IPS DF 4.7 (cell line): Measurements from ENCODE around the gene TMEM40.
"Not testable (repeated sequence)": the region's sequence is repeated elsewhere in the genome, so short reads cannot be mapped to it uniquely, and the experiment has no call there.

Experiments used
- DNase-seq: peaks from one replicate; pipeline ENCODE4 v3.0.0-alpha.2; 2013; ENCODE audit warnings: low spot score; ENCODE audit errors: extremely low read depth

The TMEM40 gene

DNA sequence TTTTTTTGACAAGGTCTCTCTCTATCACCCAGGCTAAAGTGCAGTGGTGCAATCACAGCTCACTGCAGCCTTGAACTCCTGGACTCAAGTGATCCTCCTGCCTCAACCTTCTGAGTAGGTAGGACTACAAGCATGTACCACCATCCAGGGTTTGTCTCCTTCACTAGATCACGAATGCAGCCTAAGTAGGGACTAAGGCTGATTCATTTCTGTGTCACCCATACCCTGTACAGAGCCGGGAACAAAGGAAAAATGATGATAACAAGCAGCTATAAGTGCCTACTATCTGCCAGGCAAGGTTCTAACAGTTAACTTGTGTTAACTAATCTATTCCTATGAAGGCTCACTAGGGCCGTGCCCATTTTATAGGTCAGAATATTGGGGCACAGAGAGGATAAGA lies 7.0 kb downstream of the TMEM40 start:
- no peak for DNase-seq

GRCh38 chr3:12751571-12751970 lies 7.5 kb downstream of the TMEM40 start:
- DNase-seq = no peak

DNA sequence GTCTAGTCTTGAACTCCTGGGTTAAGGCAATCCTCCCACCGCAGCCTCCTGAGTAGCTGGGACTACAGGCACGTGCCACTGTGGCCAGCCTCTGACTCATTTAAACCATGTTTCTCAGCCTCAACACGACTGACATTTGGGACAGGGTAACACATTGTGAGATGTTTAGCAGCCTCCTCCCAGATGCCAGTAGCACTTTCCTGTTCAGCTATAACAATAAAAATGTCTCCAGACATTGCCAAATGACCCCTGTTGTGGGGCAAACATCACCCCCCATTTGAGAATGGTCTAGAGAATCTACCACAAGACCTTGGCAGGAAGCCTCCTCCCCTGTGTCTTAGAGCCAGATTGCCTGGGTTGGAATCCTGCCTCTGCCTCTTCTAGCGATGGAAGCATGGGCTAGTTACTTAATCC lies 8.4 kb downstream of the TMEM40 start:
- no peak for DNase-seq

DNA sequence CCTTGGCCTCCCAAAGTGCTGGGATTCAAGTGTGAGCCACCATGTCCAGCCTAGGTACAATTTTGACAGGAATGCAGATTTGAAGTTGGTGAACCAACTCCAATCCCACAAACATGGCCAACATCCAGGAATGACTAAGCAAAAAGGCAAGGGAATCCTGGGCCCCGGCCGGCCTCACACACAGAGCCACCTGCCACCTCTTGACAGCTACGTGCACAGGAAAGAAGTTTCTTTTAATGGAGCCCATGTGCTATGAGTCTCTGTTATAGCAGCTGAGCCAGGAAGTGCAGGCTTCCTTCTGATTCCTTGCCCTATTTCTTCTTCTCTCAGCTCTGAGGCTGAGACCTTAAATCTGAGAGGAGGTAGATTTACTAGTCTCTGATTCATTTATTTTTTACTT lies 8.8 kb downstream of the TMEM40 start:
- no peak for DNase-seq

DNA sequence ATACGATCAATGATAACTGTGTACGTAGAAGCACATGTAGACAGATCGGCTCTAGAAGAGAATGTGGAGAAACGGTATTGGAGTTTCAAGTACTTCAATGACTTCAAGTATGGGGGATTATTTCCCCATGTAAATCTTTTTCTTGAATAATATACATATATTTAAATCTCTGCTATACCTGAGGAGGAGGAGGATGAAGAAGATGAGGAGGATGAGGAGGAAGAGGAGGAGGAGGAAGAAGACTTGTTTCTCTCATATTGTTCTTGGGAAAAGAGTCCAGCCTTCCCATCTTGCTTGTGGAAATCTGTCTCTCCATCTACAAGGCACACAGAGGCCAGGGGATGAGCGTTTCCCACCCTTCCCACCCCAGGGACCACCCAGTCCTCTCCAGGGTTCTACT lies 10.6 kb downstream of the TMEM40 start:
- DNase-seq = no peak

GRCh38 chr3:12746419-12746818 lies 12.6 kb downstream of the TMEM40 start:
- DNase-seq = no peak

GRCh38 chr3:12744326-12744725 lies 14.7 kb downstream of the TMEM40 start:
- no peak for DNase-seq

DNA sequence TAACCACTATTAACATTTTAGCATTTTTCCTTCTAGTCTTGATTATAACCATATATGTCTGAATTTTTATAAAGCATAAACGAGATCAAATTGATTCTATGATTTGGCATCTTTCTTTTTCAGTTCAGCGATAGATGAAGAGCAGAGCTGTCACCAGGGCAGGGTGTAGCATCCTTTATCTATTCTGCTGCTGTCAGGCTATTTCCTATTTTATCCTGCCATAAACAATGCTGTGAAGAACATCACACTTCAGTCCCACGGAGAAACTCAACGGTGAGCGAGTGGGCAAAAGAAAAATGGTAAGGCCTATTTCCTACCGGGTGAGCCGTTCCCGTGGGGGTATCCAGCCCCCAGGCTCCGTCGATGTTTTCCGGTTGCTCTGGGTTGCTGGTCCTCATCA lies 15.5 kb downstream of the TMEM40 start:
- DNase-seq = no peak

DNA sequence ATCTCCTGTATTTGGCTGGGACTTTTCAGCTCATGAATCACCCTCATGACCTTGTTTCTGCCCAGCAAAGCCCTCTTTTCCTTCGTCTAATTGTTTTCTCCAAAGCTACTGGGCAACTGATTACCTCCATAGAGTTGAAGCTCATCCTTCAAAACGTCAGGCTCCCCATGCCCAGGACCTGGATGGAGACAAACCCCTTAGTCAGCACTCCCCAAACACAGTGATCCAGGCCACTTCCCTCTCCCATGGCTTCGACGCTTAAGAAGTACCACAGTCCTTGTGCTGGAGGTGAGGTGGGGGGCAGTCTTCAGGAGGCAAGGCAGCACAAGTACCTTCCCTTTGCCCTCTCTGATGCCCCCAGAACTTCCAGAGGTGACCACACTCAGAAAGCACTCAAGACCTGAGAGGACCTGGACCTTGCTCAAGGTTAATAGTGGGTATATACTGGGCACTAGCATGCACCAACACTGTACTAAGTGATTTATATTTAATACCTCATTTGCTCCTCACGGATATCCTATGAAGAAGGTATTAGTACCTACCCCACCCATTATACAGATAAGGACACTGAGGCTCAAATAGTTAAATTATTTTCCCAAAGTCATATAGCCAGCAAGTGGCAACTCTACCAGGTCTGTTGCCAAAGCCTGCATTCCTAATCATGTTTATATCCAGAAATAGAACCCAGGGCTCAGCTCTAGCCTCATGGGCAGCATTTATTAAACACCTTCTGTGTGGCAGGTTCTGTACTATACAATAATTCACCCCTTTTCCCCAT lies 16.5 kb downstream of the TMEM40 start:
- DNase-seq = no peak

DNA sequence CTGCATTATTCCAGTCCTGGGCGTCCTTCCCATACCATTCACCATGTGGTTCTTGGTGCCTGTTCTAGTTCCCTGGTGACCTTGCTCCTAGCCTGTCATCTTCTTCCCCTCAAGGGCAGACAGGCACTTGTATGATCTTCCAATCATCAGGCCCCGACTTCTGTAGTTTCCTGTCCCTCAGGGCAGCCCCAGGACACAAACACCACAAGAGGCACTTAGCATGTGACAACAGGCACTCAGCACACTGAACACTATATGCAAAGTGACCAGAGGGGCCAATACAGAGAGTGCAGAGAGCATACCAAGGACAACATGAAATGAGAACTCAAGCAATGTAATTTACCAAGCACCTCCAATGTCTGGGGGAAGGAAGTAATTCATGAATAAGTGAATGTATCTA lies 17.9 kb downstream of the TMEM40 start:
- DNase-seq = no peak

DNA sequence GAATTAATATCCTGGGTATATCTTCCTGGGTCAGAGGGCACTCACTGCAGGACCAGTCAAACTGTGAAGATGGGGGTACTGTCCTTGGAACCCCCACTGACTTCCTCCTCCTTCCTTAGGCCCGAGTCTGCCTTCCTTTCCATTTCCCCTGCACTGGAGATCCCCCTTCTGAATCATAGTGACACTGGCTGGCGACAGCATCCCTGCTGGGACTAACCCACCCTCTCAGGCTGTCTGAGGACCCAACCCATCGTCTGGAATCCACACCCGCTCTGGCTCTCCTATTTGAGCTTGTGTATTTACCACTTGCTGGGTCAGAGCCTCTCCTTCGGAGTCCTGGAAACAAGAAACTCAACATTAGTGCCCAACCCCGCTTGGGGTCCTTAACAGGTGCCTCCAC lies 21.2 kb downstream of the TMEM40 start:
- no peak for DNase-seq

DNA sequence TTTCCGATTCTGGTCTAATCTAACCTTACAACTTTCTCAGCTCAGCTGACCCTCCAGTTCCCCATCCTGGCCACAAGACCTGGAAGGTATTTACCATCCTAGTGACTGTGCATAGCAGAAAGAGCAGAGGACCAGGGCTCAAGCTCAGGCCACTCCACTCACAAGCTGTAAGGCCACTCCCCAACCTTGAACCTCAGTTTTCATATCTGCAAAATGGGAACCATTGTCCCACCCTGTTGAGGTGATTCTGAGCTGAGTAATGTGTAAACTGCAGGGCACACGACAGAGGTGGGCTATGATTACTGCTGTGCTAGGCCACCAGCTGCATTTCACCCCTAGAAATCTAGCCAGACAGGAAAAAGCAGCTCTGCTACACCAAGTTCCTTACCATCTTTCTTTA lies 21.7 kb downstream of the TMEM40 start:
- no peak for DNase-seq

GRCh38 chr3:12734960-12735359 lies 24.1 kb downstream of the TMEM40 start:
- no peak for DNase-seq

DNA sequence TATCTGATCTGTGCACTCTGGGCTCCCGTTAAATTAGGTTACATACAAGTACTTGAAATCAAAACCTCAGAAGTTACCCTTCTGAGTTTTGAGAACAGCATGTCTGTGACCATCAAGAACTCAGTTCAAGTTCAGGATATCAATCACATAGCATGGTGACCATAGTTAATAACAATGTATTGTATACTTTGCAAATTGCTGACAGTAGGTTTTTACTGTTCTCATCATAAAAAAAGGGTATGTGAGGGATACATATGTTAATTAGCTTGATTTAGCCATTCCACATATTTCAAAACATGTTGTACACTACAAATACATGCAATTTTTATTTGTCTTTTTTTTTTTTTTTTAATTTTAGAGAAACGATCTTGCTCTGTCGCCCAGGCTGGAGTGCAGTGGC lies 25.5 kb downstream of the TMEM40 start:
- no peak for DNase-seq

GRCh38 chr3:12730506-12731242 lies 28.4 kb downstream of the TMEM40 start:
- no peak for DNase-seq

GRCh38 chr3:12729051-12729651 lies 29.9 kb downstream of the TMEM40 start:
- no peak for DNase-seq

GRCh38 chr3:12727937-12728336 lies 31.1 kb downstream of the TMEM40 start:
- DNase-seq = no peak

DNA sequence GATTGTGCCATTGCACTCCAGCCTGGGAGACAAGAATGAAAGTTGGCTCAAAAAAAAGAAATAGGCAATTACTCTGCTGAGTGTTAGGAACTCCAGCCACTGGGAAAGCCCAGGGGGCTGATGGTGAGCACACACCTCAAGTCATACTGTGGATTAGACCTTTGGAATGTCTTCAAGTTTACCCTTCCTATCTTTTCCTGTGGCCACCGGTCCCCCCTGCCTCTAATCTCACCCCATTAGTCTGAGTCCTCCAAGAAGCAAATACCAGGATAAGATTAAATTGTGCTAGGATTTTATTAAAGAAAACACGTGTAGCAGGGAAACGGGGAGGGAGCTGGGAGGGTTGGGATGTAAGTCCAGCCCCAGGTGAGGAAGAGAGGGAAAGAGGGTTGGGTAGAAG lies 31.6 kb downstream of the TMEM40 start:
- DNase-seq = no peak

DNA sequence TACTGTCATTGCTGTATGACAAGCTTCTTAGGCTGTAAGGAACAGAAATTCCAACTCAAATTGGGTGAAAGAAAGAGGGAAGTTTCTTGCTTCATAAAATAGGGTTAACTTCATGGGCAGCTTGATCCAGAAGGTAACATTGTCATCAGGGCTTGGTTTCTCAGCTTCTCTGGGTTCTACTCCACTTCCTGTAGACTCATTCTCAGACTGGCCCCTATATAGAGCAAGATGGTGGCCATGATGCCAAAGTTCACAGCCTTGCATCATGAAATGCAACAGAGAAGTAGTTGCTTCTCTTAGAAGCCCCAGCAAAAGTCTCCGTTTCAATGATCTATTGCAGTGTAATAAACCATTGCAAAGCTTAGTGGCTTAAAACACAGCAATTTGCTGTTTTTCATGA lies 33.6 kb downstream of the TMEM40 start:
- DNase-seq = no peak

- DNase-seq = no peak
These were observed 34.3 kb downstream of the TMEM40 start for GRCh38 chr3:12724794-12725193.

GRCh38 chr3:12723362-12723761 lies 35.7 kb downstream of the TMEM40 start:
- not testable (repeated sequence) for DNase-seq

GRCh38 chr3:12722226-12722625 lies 36.8 kb downstream of the TMEM40 start:
- DNase-seq = no peak
